Spleen (tissue), 7 donors: Measurements from ENCODE around the gene PIN4.

Source experiments
- POLR2A ChIP-seq, 3 donors: fragments of 450-650 bp; IDR thresholded peaks; one replicate each; pipeline ENCODE4 v1.5.1; 2017; ENCODE audit warnings: antibody characterized with exemption in 3 of 3, mild to moderate bottlenecking in 1 of 3
- TF ChIP-seq, protein P1 (sequence below), 11 experiments: fragments of 200-600 bp in 7 of 11; fragments of 450-650 bp in 4 of 11; sonication (generic) in 4 of 11; IDR thresholded peaks in 8 of 11; conservative IDR thresholded peaks in 3 of 11; 1 replicate in 7 of 11; 2 replicates in 4 of 11; pipeline versions ENCODE4 v1.4.0 to v1.8.0; 2016 to 2021; ENCODE audit warnings: antibody characterized with exemption in 11 of 11, inconsistent platforms in 4 of 11, mild to moderate bottlenecking in 1 of 11
- donor health status: DM: no; HTN: no; CAD: no; lungs with moderate emphysema.
- donor health status: DM: no; HTN: no; CAD: no.
- donor health status: DM: no; HTN: no; CAD: no.

DNA sequence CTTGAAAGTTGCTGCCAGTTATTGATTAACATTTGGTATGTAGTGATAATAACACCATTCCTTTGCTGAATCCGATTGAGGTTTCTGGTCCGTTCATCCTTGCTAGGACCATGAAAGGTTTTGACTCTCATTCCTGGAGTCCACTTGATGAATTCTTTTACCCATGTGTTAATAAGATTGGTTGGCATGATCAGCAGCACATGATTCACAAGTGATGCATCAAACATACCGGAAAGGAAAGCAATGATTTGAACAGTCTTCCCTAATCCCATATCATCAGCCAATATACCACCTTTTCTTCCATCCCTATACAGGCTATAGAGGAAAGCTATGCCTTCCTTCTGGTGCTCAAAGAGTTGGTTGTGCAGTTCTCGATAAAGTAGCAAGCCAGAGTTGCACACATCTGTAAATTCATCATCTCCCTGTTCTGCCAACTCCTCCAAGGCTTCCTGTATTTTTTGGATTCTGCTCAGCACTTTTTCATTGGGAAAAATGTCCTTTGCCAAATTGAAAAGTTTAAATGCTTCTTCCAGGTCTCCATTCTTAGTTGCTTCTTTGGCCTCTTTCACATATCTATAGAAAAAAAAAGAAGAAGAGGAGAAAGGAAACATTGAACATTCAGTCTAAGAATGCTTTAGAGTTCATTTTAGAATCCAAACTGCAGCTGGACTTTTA, 26.7 kb downstream of the PIN4 start:
- TF ChIP-seq, protein P1, sequence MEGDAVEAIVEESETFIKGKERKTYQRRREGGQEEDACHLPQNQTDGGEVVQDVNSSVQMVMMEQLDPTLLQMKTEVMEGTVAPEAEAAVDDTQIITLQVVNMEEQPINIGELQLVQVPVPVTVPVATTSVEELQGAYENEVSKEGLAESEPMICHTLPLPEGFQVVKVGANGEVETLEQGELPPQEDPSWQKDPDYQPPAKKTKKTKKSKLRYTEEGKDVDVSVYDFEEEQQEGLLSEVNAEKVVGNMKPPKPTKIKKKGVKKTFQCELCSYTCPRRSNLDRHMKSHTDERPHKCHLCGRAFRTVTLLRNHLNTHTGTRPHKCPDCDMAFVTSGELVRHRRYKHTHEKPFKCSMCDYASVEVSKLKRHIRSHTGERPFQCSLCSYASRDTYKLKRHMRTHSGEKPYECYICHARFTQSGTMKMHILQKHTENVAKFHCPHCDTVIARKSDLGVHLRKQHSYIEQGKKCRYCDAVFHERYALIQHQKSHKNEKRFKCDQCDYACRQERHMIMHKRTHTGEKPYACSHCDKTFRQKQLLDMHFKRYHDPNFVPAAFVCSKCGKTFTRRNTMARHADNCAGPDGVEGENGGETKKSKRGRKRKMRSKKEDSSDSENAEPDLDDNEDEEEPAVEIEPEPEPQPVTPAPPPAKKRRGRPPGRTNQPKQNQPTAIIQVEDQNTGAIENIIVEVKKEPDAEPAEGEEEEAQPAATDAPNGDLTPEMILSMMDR (IDR thresholded peaks at IDR 0.05 in 8 of 11, conservative IDR thresholded peaks at IDR 0.05 in 3 of 11): no peak
- TF ChIP-seq POLR2A (IDR thresholded peaks at IDR 0.05): no peak
